Inferior parietal cortex (tissue), 1 donor: ENCODE data around the gene MAFG.

Experiments used
- DNase-seq: peaks from one replicate; pipeline ENCODE4 v3.0.0-alpha.2; 2016; ENCODE audit errors: extremely low spot score

Gene MAFG

DNA sequence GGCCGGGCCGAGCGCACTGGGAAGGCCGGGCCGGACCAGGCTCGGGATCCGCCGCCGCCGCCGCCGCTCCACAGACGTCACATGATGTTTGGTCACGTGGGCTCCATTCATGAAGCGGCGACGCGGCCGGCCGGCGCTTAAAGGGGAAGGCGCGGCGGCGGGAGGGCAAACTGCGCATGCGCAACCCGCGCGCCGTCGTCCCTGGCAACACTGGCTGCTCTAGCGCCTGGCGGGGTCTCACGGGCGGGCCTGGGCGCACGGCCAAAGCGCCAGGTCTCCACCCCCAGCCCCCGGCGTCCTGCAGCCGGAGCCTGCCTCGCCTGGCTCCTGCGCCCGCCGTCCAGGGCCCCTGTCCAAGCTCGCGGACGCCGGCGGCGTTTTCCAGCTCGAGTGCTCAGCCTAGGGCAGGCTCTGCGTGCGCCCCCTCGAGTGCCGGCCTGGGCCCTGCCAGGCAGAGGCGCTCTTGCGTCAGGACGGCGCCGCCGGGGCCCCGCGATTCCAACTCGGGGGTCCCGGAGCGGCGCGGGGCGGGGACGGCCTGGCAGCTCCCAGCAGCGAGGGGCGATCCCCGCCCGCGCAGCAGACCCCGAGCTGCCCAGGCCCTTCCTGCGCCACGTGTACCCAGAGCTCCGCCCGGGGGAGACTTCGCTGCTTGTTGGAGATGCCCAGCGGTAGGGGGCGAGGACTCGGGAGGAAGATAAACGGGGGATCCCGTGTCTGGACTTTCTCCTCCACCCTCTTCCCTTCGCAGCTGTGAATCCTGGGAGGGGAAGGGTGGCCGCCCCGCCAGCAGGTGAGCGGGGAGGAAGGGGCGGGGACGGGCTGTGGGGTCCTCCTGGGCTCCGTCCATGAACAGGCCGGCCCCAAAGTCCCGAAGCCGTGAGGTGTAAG is at the start of gene MAFG:
Gene MAFG, minus strand, starts transcription at position 83 of the 891 bp plus-strand sequence. CDS start 4,550 bp downstream, outside the sequence.
- DNase-seq: peak; percentile 96

DNA sequence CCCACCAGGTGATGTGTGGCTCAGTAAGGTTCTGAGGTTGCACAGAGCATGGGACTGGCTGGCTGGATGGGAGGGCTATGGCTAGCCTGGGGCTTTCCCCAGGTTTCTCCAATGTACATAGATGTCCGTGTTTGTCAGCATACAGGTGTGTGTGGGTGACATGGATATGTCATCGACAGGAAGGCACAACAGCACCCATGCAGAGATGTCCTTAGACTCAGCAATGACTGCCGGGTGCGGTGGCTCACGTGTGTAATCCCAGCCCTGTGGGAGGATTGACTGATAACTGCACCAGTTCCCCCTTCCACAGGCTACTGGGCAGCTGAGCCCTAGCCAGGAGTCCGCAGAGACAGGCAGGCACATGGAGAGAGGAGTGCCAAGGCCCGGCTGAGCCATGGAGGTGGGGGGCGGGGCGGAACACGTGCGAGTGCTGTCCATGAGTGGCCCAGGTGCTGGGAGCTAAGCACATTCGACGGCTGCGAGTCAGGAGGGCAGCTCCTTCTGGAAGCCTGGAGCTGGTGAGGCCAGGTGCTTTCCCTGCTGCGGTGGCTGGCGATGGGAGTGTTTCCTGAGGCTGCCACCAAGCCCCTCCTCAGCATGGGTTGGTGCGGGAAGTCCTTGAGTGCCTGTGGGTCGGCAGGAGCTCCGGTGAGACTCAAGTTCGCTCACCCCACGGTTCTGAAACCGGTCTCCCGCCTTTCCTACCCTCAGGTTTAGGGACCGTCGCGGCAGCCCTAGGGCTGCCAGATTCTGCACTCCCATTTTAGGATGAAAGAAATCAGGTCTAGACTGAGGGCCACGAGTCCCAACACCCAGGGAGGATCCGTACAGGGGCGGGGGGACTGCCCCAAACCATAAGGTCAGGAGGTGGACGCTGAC is 49.0 kb upstream of the MAFG start:
- no peak for DNase-seq

DNA sequence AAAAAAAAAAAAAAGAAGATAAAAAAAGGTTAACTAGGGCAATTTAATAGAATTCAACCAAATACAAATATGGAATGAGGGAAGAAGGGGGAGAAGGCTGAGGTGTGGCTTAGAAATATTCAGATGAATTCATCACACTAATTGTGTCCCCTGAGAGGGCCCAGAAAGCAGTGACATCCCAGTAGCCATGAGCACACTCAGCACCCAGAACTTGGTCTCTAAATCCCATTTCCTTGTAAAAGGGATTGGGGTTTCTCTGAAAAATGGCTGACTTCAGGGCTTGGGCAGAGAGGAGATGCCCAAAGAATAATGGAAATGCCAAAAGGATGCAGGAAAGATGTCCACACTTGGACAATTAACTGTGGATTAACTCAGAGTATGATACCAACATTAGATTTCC is 45.9 kb upstream of the MAFG start:
- DNase-seq: no peak

DNA sequence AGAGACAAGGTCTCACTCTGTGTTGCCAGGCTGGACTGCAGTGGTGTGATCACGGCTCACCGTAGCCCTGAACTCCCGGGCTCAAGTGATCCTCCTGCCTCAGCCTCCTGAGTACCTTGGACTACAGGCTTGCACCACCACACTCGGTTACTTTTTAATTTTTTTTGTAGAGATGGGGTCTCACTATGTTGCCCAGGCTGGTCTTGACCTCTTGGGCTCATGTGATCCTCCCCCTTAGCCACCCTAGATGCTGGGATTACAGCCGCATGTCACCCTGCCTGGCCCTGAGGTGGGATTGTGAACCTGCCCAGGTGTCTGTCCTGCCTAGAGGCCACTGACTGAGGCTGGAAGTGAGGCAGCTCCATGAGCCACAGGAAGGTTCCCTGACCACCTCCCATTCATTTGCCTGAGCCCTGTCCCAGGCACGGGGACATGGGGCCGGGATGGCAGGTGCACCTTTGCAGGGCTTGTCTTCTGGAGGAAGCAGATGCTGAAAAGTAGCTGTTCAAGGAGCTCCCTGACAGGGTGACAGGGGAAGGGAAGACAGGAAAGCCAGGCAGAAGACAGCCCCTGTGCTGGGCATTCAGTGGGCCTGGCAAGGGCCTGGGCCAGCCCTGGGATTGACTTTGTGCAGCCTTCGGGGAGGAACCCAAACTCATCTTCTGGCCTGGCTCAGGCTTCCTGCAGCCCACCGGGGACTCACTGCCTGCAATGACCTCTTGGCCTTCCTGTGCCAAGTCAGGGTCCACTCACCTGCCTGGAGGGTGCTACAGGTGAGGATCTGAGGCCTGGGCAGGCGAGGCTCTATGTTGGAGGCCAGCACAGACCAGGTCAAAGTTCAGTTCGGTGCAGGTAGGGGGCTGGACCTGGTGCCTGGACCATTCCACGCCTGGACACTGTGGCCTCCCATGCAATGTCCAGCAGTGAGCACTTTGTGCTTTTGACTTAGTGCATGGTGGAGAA is 41.6 kb upstream of the MAFG start:
- no peak for DNase-seq

DNA sequence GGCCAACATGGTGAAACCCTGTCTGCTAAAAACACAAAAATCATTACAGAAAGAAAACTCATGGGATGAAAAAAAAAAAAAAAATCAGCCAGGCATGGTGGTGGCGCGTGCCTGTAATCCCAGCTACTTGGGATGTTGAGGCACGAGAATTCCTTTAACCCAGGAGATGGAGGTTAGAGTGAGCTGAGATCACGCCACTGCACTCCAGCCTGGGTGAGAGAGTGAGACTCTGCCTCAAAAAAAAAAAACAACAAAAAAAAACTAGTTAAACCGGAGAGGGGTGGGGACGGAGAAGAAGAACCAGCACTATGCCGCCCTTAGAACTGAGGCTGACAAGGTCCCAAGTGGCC is 40.8 kb upstream of the MAFG start:
- no peak for DNase-seq

DNA sequence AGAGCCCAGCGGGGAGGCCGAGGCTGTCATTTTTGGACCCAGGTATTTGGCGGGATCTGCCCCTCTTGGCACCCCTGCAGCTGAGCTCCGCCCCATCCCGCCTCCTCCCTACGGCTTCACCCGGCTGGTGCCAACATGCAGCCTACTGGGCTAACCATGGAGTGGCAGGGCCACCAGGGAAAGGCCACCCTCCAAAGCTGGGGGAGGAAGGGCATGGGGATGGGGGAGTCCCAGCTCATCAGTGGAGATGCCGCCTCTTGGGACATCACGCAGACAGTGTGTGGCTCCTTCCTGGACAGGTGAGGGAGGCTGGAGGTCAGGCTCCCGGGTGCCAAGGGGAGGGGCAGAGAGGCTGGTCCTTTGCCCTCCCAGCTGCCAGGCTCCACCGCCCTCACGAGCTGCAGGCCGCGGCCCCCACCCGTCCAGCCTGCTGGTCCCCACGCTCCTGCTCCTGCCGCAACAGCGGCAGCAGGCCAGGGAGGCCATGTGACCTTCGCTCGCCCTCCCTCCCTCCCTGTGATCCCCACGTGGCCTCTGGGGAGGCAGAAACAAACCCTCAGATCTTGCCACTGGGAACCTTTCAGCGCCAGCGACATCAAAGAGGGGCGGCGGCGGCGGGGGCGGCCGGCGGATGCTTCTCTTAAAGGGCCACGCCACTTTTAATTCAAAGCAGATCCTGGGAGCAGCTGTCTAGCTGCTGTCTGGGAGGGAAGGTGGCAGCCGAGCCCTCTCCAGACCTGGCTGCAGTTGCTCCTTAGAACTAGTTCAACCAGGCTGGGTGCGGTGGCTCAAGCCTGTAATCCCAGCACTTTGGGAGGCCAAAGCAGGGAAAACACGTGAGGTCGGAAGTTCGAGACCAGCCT is 40.2 kb upstream of the MAFG start:
- DNase-seq: peak; percentile 80

DNA sequence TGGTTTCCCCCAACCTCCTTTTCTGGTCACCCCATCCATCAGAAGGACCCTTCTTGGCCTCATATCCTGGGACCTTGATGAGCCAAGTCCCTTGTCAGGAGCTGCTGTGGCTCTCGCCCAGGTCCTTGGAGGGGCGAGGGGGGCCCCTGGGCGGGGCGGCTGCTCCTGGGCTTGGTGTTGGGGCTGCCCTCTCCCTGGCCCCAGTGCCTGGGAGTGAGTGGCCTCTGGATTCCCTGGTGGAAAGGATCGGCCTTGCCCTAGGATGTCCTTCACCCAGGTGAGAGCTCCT is 39.7 kb upstream of the MAFG start:
- DNase-seq: no peak

DNA sequence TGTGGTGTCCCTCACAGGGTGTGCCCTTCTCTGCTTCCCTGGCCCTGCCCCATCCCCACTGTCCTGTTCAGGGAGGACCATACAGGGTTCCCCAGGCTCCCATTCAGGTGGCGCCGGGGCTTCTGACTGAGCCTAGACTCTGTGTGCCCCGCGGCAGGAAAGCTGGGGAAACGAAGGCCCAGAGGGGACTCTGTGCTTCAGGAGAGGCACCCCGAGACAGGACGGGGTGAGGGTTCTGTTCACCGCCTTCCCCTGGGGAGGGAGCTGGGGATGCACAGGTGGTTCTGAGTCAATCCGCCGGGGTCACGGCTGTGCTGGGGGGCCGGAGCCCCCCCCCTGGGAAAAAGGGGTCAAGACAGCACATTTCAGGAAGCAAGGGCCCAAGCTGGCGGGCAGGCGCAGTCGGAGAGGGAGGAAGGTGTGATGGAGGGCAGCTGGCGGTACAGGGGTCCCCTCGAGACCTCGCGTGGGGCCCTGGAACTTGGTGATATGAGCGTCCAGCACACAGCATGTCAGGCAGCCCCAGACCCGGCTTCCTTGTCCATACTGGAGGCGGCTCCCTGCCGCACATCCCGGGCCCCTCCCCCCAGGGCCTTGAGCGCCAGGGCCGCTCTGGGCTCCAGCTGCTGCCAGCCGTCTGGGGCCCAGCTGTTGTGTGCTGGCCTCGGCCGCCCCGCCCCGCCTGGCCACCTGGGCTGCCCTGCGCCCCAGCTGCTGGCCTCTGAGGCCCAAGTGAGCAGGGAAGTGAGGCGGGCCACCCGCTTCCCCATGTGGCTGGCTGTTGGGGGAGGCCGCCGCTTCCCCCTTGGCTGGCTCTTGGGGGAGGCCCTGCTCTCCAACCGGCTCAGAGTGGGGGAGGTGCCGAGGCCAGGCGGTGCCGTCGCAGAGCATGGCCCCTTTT is 39.1 kb upstream of the MAFG start:
- no peak for DNase-seq

DNA sequence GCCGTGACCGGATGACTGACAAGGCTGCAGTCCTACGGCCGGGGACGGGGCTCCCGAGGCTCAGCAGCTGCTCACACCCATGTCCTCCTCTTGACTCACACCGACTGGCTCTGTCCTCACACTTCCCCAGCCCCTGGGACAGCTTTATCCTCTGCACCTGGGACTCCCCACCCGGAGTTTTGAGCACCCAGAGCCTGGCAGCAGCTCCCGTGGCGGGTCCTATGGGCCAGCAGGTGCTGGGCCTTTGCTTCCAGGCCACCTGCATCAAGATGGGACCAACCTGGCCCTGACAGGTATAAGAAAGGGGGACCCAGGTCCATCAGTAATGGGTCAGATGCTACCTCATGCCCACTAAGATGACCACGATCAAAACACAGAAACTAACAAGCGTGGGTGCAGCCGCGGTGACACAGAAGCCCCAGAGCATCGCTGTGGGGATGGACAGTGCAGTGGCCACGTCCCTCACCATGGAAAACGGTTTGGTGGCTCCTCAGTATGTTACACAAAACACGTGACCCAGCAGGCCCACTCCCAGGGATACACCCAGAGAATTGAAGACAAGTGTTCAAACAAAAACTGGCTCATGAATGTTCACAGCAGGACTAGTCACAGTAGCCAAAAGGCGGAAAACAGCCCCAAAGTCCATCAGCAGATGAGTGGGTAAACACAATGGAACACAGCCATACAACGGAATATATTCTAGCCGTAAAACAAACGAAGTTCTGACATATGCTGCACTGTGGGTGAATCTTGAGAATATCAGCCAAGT is 36.7 kb upstream of the MAFG start:
- DNase-seq: no peak

DNA sequence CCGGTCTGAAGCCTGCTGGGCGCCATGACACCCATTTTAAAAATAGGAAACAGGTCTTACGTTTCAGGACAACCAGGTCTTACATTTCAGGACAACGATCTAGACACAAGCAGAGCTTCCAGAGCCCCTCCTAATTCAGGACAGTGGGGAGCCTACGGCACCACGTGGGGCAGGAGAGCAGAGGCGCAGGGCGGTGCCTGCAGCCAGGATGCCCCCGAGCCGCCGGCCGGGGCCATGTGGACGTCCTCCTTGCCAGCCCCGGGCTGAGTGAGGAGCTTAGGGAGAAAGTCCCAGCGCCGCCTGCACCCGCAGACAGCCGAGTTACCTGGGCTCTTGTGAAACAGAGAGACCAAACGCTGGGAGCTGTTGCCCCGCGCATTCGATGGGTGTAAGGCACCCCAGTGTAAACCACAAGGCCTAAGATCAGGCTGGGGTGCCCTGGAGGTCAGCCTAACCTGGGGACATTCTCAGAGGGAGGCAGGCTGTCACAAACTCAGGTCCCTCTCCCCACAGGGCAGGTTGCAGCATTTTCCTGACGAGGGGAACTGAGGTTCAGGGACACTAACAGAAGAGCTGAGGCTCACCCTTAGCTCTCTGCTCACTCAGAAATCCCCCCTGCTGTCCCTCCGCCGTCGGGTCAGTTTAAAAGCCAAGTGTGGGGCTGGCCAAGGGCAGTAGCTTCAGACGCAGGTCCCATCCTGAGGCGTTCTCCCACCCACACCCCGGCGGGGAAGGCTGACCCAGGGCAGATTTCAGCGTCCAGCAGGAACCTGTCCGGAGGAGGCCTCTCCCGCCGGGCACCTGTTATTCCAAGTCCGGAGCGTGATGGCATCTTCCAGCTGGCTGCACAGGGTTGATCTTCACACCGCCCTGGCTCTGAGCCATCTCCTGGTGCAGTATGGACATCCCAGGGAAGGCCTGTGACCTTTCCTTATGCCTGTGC is 35.2 kb upstream of the MAFG start:
- DNase-seq: no peak

DNA sequence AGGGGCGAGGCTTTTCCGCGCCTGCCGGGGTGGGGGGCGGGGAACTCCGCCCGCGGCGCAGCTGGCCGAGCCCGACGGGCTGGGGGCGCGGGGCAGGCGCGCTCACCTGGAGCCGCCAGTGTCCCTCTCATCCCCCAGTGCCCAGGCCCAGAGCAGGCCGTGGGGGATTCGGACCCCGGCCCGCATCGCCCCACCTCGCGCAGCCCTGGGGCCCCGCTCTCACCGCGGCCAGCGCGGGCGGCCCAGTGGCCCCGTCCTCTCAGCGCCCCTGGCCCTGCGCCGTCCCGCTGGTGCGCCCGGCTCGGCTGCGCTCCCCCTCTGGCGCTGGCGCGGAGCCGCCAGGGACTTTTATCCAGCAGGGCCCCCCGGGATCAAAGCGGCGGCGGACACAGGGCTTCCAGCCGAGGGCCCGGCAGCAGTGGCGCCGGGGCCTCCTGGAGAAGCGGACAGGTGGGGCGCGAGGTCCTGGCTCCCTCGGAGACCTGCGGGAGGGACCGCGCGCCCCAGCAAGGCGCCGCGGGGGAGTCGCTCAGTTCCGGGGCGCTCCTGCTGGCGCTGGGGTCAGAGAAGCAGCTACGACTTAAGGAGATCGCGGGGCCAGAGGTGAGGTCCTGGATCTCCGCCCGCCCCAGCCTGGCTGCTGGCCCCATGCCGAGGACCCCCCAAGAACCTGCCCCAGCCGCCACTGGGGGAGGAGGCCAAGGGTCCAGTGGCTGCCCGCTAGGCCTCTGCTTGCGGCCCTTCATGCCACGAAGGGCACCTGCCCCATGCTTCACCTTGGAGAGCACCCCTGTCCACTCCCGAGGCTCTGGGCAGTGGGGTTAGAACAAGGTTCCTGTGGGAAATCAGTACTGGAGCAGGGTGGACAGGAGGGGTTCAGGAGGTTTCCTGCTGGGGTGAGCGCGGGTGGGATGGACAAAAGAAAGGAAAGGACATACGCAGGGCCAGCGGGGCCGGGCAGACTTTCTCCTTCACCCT is 34.3 kb upstream of the MAFG start:
- no peak for DNase-seq

DNA sequence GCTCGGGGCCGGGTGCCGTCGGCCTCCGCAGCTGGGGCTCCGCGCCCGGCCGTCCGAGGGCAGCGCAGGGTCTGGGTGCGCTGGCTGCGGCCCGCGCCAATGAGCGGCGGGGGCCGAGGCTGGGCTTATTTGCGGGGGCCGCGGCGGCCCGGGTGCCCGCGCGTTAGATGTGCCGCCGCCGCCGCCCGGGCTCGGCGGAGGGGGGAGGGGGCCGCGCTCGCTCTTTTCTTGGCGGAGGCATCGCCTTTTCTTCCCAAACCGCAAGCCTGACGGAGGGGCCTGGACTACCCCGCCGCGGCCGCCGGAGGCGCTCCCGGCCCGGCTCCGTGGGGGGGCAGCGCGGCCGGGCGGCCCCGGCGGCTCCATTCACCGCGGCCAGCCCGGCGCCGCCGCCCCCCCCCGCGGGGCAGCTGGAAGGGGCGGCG is 33.6 kb upstream of the MAFG start, which contains the start of gene NOTUM:
Gene NOTUM, minus strand, starts transcription at position 101 of the 425 bp plus-strand sequence. CDS start 278 bp downstream, outside the sequence.
- no peak for DNase-seq

DNA sequence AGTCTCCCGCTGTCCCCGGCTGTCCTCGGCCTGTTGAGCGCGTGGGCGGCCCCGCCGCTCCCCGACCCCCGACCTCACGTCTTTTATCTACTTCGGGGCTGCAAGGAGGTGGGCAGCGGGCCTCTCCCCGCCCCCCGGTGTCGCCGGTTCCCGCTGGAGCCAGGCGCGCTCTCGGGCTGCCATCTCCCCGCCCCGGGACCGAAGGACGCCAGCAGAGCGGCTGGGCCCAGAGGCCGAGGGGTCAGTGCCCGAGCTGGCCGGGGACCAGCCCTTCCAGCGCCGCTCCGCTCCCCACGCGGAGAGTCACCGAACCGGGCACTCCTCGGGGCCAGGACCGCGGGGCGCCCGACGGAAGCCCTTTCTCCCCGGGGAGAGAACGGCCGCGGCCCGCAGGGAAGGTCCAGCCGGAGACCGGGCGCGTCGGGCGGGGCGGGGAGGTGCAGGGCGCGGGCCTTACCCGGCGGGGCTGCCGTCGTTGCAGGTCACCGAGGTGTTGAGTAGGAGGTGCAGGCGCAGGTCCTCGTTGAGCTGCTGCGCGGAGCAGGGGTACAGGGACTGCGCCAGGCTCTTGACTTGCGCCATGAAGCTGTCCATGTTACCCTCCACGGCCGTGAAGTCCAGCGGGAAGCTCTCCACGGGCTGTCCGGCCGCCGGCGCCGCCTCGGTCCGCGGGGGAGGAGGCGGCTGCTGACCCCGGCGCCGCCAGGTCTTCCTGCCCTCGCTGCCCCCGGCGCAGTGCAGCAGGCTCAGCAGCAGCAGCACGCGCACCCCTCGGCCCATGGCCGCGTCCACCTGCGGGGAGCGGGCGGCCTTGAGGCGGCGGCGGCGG is 32.8 kb upstream of the MAFG start:
- no peak for DNase-seq

DNA sequence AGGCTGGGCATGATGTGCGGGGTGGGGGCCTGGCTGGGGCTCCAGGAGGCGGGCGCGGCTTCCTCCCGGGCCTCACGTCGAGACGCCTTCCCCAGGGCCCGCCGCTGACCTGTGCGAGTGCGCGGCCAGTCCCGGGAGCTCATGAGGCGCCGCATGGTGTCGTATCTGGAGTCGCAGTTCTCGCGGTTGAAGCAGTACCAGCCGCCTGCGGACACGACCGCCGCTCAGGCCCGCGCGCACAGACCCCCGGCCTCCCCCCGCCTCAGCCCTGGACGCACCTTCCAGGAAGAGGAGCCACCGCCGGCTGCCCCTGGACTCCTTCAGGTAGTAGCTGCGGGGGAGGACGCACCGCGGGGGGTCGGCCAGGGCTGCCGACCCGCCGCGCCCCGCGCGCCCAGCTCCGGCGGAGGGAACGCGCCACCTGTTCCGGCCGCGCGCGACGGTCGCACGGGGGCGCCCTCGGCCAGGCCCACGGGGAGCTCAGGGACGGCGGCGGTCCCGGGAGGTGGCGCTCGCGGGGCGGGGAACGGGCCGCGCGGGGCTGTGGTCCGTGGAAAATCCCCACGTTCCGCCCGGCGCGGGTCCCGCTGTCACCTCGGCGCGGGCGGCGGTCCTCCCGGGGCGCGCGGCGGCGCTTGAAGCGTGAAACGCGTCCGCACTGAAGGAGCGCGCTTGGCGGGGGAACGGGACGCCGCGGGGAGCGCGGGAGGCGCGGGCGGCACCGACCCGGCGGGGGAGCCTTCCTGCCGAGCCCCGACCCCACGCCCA is 32.0 kb upstream of the MAFG start:
- DNase-seq: peak; percentile 64
